ENCODE data around the gene LSP1.
A peak's percentile ranks its signal among the peaks of the same experiment; 100 is the strongest.

- no peak for TF ChIP-seq ZBTB7A (CRISPR knock-in tag; IDR thresholded peaks at IDR 0.05)
- TF ChIP-seq ZFP37 (CRISPR knock-in tag; IDR thresholded peaks at IDR 0.05; ENCODE audit: borderline replicate concordance), result no peak
- TF ChIP-seq, protein P1, sequence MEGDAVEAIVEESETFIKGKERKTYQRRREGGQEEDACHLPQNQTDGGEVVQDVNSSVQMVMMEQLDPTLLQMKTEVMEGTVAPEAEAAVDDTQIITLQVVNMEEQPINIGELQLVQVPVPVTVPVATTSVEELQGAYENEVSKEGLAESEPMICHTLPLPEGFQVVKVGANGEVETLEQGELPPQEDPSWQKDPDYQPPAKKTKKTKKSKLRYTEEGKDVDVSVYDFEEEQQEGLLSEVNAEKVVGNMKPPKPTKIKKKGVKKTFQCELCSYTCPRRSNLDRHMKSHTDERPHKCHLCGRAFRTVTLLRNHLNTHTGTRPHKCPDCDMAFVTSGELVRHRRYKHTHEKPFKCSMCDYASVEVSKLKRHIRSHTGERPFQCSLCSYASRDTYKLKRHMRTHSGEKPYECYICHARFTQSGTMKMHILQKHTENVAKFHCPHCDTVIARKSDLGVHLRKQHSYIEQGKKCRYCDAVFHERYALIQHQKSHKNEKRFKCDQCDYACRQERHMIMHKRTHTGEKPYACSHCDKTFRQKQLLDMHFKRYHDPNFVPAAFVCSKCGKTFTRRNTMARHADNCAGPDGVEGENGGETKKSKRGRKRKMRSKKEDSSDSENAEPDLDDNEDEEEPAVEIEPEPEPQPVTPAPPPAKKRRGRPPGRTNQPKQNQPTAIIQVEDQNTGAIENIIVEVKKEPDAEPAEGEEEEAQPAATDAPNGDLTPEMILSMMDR (CRISPR knock-in tag; IDR thresholded peaks at IDR 0.05), result no peak
- no peak for TF ChIP-seq ZNF10 (CRISPR knock-in tag; IDR thresholded peaks at IDR 0.05; ENCODE audit: borderline replicate concordance, low read depth)
- no peak for TF ChIP-seq ZFX (CRISPR knock-in tag; IDR thresholded peaks at IDR 0.05; ENCODE audit: low read depth)
- TF ChIP-seq, protein P2, sequence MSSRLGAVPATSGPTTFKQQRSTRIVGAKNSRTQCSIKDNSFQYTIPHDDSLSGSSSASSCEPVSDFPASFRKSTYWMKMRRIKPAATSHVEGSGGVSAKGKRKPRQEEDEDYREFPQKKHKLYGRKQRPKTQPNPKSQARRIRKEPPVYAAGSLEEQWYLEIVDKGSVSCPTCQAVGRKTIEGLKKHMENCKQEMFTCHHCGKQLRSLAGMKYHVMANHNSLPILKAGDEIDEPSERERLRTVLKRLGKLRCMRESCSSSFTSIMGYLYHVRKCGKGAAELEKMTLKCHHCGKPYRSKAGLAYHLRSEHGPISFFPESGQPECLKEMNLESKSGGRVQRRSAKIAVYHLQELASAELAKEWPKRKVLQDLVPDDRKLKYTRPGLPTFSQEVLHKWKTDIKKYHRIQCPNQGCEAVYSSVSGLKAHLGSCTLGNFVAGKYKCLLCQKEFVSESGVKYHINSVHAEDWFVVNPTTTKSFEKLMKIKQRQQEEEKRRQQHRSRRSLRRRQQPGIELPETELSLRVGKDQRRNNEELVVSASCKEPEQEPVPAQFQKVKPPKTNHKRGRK (CRISPR knock-in tag; IDR thresholded peaks at IDR 0.05), result no peak
- TF ChIP-seq ZBTB10 (CRISPR knock-in tag; IDR thresholded peaks at IDR 0.05; ENCODE audit: borderline replicate concordance), result 0 out of 2 replicates have a peak, but pooled peaks have one; percentile 47
- TF ChIP-seq, protein P3, sequence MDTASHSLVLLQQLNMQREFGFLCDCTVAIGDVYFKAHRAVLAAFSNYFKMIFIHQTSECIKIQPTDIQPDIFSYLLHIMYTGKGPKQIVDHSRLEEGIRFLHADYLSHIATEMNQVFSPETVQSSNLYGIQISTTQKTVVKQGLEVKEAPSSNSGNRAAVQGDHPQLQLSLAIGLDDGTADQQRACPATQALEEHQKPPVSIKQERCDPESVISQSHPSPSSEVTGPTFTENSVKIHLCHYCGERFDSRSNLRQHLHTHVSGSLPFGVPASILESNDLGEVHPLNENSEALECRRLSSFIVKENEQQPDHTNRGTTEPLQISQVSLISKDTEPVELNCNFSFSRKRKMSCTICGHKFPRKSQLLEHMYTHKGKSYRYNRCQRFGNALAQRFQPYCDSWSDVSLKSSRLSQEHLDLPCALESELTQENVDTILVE (CRISPR knock-in tag; IDR thresholded peaks at IDR 0.05), result no peak
- TF ChIP-seq SMARCC2 (IDR thresholded peaks at IDR 0.05), result no peak
- TF ChIP-seq MAZ (IDR thresholded peaks at IDR 0.05; ENCODE audit: borderline replicate concordance, low read depth, low read length), result no peak
- no peak for TF ChIP-seq MAZ (CRISPR knock-in tag; IDR thresholded peaks at IDR 0.05; ENCODE audit: low read depth)
- no peak for TF ChIP-seq REST (IDR thresholded peaks at IDR 0.05; ENCODE audit: borderline replicate concordance in 1 of 2, low read depth in 1 of 2, low read length in 2 of 2)
Measured at GRCh38 chr11:1830004-1830321, 22.9 kb upstream of the LSP1 start.

Measured in HepG2 (cell line).